Measurements from ENCODE around the gene RFC4. TPM values are rescaled to one million over a fixed set of nuclear protein-coding genes. Genes with fewer than 3 reads are reported as not detected.

Gene RFC4
- total and polyA plus RNA-seq, 2 of the 4 experiments (the other 2 are of a cell fraction) = 19.5 to 27.9 TPM

DNA sequence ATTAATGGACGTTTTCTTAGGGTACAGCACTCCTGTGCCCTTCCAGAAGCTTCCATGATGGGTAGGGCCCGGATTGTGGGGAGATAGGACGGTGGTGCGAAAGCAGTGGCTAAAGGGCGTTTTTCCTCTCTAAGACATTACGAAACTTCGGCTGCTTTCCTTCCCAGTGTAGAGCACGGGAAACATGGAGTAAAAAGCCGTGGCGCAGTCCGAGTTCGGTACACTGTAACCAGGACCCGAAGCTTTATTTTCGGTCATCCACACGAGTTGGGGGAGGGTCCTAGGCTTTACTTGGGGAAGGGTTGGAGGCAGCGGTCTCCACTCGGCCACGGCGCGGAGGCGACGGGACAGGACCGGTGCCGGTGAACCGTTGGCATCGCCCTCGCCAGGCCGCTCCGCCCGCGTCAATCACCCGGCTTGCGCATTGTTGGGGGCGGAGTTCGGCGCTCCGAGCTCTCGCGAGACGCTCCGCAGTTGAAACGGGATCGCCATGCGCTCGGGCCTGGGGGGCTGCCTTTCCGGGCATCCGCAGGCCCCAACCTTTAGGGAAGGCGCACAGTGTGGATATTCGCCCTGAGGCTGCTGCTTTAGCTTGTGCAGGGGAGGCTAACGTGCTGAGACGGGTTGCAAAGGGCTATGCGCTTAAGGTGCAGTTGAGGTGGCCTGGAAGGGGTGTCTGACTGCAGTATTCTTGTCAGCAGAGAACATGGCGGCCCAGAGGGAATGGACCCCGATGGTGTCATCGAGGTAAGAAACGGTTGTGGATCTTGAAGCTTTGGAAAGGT lies 22.4 kb downstream of the RFC4 start:
- CTCF ChIA-PET = interaction anchor here (1.1 kb wide), 1 partner anchor 169 kb away, joined by 3 read pairs; no protein-coding TSS in a partner anchor
- ATAC-seq (ENCODE audit: low read depth) (peak; percentile 67), DNase-seq (peak; percentile 64)
- BruUV-seq (replicated peaks) = no TSS peak
- peak overlapping the region; percentile 98 for H3K14ac ChIP-seq (replicated peaks; ENCODE audit: low read depth, low read length)
- no peaks in the 10 kb centered on the region for H3K9me1 ChIP-seq (ENCODE audit: insufficient read depth, low read length)
- no peaks in the 10 kb centered on the region; the same call in 1 of the 2 replicates for H3K4me1 ChIP-seq (ENCODE audit: control insufficient read depth, insufficient read depth, low read length)
- dilution Hi-C loops (cut with HindIII; ENCODE audit: low sequenced_read_pairs, unreplicated experiment) (no loop called here), intact Hi-C loops (cut with micrococcal nuclease) (loop anchor here (1.0 to 10.0 kb wide), 3 partner anchors 169 to 679 kb away; partner anchors contain the start of genes DNAJB11 and ETV5), in situ Hi-C loops (cut with MboI; ENCODE audit: low sequenced_read_pairs) (no loop called here)
- no peak overlapping the region for H2BK15ac ChIP-seq (ENCODE audit: low read depth, low read length)
- TF ChIP-seq MAZ (IDR thresholded peaks at IDR 0.05; ENCODE audit: borderline replicate concordance, low read depth, low read length) (no peak), MXI1 (IDR thresholded peaks at IDR 0.05; ENCODE audit: borderline replicate concordance, low read depth, low read length) (peak; percentile 45; the same call in 1 of the 2 replicates)
- H2BK120ac ChIP-seq (ENCODE audit: low read depth, low read length) = peak overlapping the region; percentile 58; the same call in 1 of the 2 replicates
- peak overlapping the region; percentile 80 for H3K4me3 ChIP-seq (ENCODE audit: insufficient read depth, low read depth, low read length)
- peak overlapping the region; percentile 93 for H3K27ac ChIP-seq (ENCODE audit: insufficient read depth, low read length)
- H2BK20ac ChIP-seq (ENCODE audit: low read depth, low read length) = no peak overlapping the region
- peak overlapping the region; percentile 88 for H2BK5ac ChIP-seq (ENCODE audit: low read depth, low read length, poor library complexity, severe bottlenecking)
- H4K8ac ChIP-seq (ENCODE audit: low read depth in 2 of 2, low read length in 2 of 2) = peak overlapping the region; percentile 95 to 96
- peaks cover 39% of the 10 kb centered on the region for H3K36me3 ChIP-seq (ENCODE audit: control insufficient read depth, insufficient read depth, low read length)
- peak overlapping the region; percentile 96 for H4K91ac ChIP-seq (ENCODE audit: insufficient read depth, low read depth, low read length)
- POLR2A ChIA-PET (ENCODE audit: unreplicated experiment) = interaction anchor here (0.7 to 1.2 kb wide), 4 partner anchors 8 to 167 kb away, joined by 3 to 6 read pairs (median 4); no protein-coding TSS in a partner anchor
- peak overlapping the region; percentile 92 for H3K4ac ChIP-seq (ENCODE audit: low read depth, low read length)
- peak overlapping the region; percentile 97 for H2AK5ac ChIP-seq (ENCODE audit: low read depth, low read length)
- H3K79me1 ChIP-seq (ENCODE audit: low read depth in 1 of 2, low read length in 2 of 2) = peaks cover 4 to 32% of the 10 kb centered on the region in 2 experiments
- peak overlapping the region; percentile 99 for H2AK9ac ChIP-seq (replicated peaks; ENCODE audit: low read depth, low read length, poor library complexity)
- H3K9ac ChIP-seq (ENCODE audit: low read depth, low read length) = peak overlapping the region; percentile 98
- H4K5ac ChIP-seq (ENCODE audit: low read depth, low read length) = peak overlapping the region; percentile 84
- 0% methylated on average over 35 of the region's 56 CpGs; no CpG with 5 or more reads in 1 of the 2 experiments for WGBS, 2 experiments (ENCODE audit: extremely low coverage in 2 of 2, insufficient read length in 1 of 2)
- H3K18ac ChIP-seq (ENCODE audit: low read depth, low read length) = peak overlapping the region; percentile 78
- peak overlapping the region; percentile 89 for H3K23ac ChIP-seq (ENCODE audit: low read depth, low read length)
- H3K27me3 ChIP-seq (ENCODE audit: control insufficient read depth, insufficient read depth, low read length) = no peaks in the 10 kb centered on the region
- peak overlapping the region; percentile 91 for H2AFZ ChIP-seq (replicated peaks; ENCODE audit: low read length, poor library complexity)
- H3K56ac ChIP-seq (ENCODE audit: extremely low read depth, insufficient read depth, low read length) = peak overlapping the region; percentile 100
- peak overlapping the region; percentile 93 for H3K4me2 ChIP-seq (ENCODE audit: low read depth, low read length)
- peaks cover 54% of the 10 kb centered on the region for H4K20me1 ChIP-seq (ENCODE audit: insufficient read depth, low read length)
- H3K9me3 ChIP-seq (ENCODE audit: control insufficient read depth, insufficient read depth, low read length) = no peaks in the 10 kb centered on the region
